Right lobe of liver (tissue), 6 donors: ENCODE data around the gene TRAPPC12. TPM values are rescaled to one million over a fixed set of nuclear protein-coding genes. Genes with fewer than 3 reads are reported as not detected.

Experiments used
- ATAC-seq, 4 donors: fragments of 200-7000 bp; cut with Tn5 transposase; one replicate each; pipeline ENCODE4 v1.9.1; 2020; ENCODE audit warnings: mild to moderate bottlenecking in 4 of 4, moderate library complexity in 4 of 4
- DNase-seq, 3 donors: peaks; one replicate each; pipeline ENCODE4 v3.0.0-alpha.2; 2020
- H3K27ac ChIP-seq, 3 donors: fragments of 200-600 bp; one replicate each; pipeline ENCODE4 v1.8.0; 2022
- H3K27me3 ChIP-seq, 2 donors: fragments of 200-600 bp; one replicate each; pipeline ENCODE4 v1.8.0; 2022
- H3K36me3 ChIP-seq, 4 donors: fragments of 200-600 bp; sonication (generic) in 1 of 4; one replicate each; pipeline versions ENCODE4 v1.5.1 to v1.8.0; 2017 to 2022; ENCODE audit warnings: control low read depth in 1 of 4
- H3K4me1 ChIP-seq, 4 donors: fragments of 200-600 bp; sonication (generic) in 1 of 4; one replicate each; pipeline versions ENCODE4 v1.5.1 to v1.8.0; 2017 to 2022; ENCODE audit warnings: control low read depth in 1 of 4
- H3K4me3 ChIP-seq, 3 donors: fragments of 200-600 bp; one replicate each; pipeline ENCODE4 v1.8.0; 2022
- H3K9me3 ChIP-seq, 4 donors: fragments of 200-600 bp; sonication (generic) in 1 of 4; one replicate each; pipeline versions ENCODE4 v1.5.1 to v1.8.0; 2017 to 2022; ENCODE audit warnings: control low read depth in 1 of 4
- POLR2A ChIP-seq: fragments of 450-650 bp; IDR thresholded peaks from one replicate; pipeline ENCODE4 v1.6.1; 2017; ENCODE audit warnings: antibody characterized with exemption, mild to moderate bottlenecking
- WGBS: methylation state at CpG from one replicate; pipeline ENCODE4 v1.1.6; 2018; ENCODE audit warnings: low coverage, low lambda C conversion rate; ENCODE audit not compliant: insufficient coverage; ENCODE audit errors: missing lambda C conversion rate; 5-methylcytosine and 5-hydroxymethylcytosine counted together
- intact Hi-C, 2 donors: fragments of 100-400 bp; cut with DNase I; formaldehyde crosslinking; loops; one replicate each; pipeline versions ENCODE4 v1.11.2 to v1.14.1; 2022
- total RNA-seq, 6 experiments: library from RNA; depleted of rRNA in 2 of 6; stranded (reverse); fragments of >200 nt in 2 of 6; fragmentation: NEBNext Ultra II Directional in 3 of 6; extraction: Animal tissue kit (Norgen Biotek cat#: 25700) in 3 of 6; gene quantifications; one replicate each; pipeline versions ENCODE4 v1.1.0 to v1.2.4, GENCODE V29; 2016 to 2023
- TF ChIP-seq, protein P1 (sequence below), 4 donors: fragments of 200-600 bp in 3 of 4; fragments of 450-650 bp in 1 of 4; IDR thresholded peaks; one replicate each; pipeline versions ENCODE4 v1.5.1 to v1.8.0; 2016 to 2022; ENCODE audit warnings: antibody characterized with exemption in 4 of 4, mild to moderate bottlenecking in 2 of 4
- donor health status: DM: no; HTN: yes; CAD: no.
- donor health status: DM: no; HTN: no; CAD: no.
- donor health status: DM: no; HTN: no; CAD: no.
- donor health status: DM: no; HTN: yes; CAD: no.
- donor health status: DM: no; HTN: yes; CAD: no.

TRAPPC12 gene
- total RNA-seq, 6 experiments from 2014 or later = 39.2 to 92.4 (median 47.8) TPM

DNA sequence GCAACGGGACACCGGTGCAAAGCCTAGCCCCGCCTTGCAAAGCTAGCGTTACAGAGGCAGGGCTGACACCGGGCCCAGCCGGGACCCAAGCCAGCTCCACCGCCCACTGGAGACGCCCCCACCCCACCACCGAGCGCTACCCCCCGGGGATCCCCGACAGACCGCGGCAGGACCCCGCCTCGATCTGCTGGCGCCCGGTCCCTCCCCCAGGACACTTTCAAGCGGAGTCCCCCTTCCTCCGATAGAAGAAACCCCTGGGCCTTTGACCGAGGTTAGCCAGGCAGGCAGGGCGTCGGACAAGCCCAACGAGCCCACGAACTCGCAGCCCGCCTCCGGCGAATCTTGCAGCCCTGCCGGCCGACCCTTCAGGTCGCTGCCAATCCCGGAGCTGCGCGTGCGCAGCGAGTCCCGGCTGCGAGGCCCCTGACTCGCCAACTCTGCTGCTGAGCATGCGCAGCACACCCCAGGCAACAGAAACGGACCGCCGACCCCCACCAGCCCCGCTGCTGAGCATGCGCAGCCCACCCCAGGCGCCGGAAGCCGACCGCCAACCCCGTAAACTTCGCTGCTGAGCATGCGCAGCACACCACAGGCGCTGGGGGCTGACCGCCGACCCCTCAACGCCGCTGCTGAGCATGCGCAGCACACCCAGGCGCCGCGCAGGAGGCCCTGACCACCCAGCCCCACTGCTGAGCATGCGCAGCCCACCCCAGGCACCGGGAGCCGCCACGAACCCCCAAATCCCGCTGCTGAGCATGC lies 139.2 kb downstream of the TRAPPC12 start:
- H3K36me3 ChIP-seq = peaks cover 0 to 7% (median 1%) of the 10 kb centered on the region in 4 donors
- ATAC-seq = peak; percentile 73 to 81 (median 76)
- no peaks in the 10 kb centered on the region for H3K27me3 ChIP-seq
- DNase-seq = peak; percentile 97 to 98 (median 98)
- peaks cover 0 to 42% (median 11%) of the 10 kb centered on the region in 4 donors for H3K4me1 ChIP-seq
- 0% methylated on average over 3 of the region's 67 CpGs for WGBS
- no peaks in the 10 kb centered on the region for H3K9me3 ChIP-seq
- peak overlapping the region; percentile 88 to 99 (median 95) for H3K4me3 ChIP-seq
- H3K27ac ChIP-seq = peak overlapping the region; percentile 97 to 100 (median 97)
- no peak for TF ChIP-seq POLR2A
- TF ChIP-seq, protein P1, sequence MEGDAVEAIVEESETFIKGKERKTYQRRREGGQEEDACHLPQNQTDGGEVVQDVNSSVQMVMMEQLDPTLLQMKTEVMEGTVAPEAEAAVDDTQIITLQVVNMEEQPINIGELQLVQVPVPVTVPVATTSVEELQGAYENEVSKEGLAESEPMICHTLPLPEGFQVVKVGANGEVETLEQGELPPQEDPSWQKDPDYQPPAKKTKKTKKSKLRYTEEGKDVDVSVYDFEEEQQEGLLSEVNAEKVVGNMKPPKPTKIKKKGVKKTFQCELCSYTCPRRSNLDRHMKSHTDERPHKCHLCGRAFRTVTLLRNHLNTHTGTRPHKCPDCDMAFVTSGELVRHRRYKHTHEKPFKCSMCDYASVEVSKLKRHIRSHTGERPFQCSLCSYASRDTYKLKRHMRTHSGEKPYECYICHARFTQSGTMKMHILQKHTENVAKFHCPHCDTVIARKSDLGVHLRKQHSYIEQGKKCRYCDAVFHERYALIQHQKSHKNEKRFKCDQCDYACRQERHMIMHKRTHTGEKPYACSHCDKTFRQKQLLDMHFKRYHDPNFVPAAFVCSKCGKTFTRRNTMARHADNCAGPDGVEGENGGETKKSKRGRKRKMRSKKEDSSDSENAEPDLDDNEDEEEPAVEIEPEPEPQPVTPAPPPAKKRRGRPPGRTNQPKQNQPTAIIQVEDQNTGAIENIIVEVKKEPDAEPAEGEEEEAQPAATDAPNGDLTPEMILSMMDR (IDR thresholded peaks at IDR 0.05) = no peak
- intact Hi-C loops = no loop called here

DNA sequence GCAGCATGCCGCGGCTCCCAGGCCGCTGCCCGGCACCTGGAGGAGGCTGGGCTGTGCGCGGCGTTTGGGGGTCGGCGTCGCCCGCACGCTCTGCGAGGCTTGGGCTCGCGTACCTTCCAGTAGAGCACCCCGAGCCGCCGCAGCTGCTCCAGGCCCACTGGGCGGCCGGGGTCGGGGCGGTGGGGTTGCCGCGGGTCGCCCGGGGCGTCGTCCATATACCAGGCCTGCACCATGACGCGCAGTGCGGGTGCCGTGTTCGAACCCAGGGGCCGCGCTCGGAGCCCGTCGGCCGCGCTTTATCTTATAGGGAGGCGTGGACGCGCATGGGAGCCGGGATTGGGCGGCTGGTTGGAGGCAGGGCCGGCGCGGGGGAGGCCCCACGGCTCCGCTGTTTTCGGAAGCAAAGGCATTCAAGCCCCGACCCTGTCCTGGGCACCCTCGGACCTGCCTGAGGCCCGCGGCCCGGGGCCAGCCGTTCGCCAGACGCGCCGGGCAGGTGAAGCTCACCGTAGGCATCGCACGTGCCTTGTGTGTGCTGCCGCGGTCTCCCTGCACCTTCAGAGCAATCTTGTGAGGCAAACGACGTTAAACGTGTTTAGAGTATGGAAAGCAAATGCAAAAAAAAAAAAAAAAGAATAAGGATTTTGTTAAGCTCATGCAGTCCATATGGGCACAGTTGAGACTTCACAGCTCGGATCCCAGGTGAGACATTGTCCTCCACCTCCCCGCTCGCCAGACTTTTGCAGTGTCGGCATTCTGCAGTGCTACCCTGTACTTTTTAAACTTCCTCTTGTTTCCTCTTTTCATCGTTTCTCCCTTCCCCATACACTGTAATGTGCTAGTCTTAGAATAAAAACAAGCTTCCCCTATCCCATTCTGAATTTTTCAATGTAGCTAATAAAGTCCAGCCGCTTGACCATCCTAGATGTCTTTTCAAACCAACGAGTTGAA lies 140.0 kb downstream of the TRAPPC12 start, which contains the start of gene ADI1:
TSS of gene ADI1 (minus strand) at position 277 of the 951 bp plus-strand sequence. CDS start at position 233, 44 bp downstream.
- intact Hi-C loops = no loop called here
- H3K4me1 ChIP-seq = peaks cover 0 to 42% (median 12%) of the 10 kb centered on the region in 4 donors
- peaks cover 0 to 5% (median 0%) of the 10 kb centered on the region in 4 donors for H3K36me3 ChIP-seq
- DNase-seq (peak; percentile 92 to 96 (median 96)), ATAC-seq (peak; percentile 72 to 88 (median 80))
- no peaks in the 10 kb centered on the region for H3K9me3 ChIP-seq
- peak within 1 kb of the TSS; percentile 97 to 100 (median 97) for H3K27ac ChIP-seq
- WGBS = under 1% methylated on average over 33 of the region's 76 CpGs
- TF ChIP-seq POLR2A = peak; percentile 96
- TF ChIP-seq, protein P1 (IDR thresholded peaks at IDR 0.05) = no peak
- H3K4me3 ChIP-seq = peak within 1 kb of the TSS; percentile 88 to 99 (median 95)
- no peaks in the 10 kb centered on the region for H3K27me3 ChIP-seq

DNA sequence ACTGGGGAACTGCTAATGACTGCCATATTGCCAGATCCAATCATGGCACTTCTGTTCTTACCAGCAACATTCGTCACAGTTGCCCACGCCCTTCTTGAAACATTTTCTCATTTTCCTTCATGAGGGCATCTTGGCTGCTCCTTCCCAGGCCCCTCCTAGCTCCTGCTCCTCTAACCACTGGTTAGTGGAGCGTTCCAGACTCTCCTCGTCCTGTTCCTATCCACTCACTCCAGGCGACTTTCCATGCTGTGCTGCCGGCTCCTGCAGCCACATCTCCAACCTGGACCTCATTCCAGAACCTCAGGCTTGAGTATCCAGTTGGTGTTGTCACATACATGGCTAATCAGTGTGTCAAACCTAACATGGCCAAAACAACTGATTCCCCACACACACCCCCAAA lies 141.1 kb downstream of the TRAPPC12 start:
- WGBS = 91% methylated on average over 5 of the region's 6 CpGs
- H3K36me3 ChIP-seq = peaks cover 0 to 5% (median 0%) of the 10 kb centered on the region in 4 donors
- no peak for TF ChIP-seq POLR2A
- TF ChIP-seq, protein P1 (IDR thresholded peaks at IDR 0.05) = no peak
- no peak for ATAC-seq
- H3K9me3 ChIP-seq = no peaks in the 10 kb centered on the region
- H3K4me1 ChIP-seq = peaks cover 0 to 51% (median 16%) of the 10 kb centered on the region in 4 donors
- no peak overlapping the region for H3K27ac ChIP-seq
- intact Hi-C loops = no loop called here
- H3K4me3 ChIP-seq = peak overlapping the region in 1 of 3 donors; percentile 99
- peak in 1 of 3 donors; percentile 24 for DNase-seq
- no peaks in the 10 kb centered on the region for H3K27me3 ChIP-seq

DNA sequence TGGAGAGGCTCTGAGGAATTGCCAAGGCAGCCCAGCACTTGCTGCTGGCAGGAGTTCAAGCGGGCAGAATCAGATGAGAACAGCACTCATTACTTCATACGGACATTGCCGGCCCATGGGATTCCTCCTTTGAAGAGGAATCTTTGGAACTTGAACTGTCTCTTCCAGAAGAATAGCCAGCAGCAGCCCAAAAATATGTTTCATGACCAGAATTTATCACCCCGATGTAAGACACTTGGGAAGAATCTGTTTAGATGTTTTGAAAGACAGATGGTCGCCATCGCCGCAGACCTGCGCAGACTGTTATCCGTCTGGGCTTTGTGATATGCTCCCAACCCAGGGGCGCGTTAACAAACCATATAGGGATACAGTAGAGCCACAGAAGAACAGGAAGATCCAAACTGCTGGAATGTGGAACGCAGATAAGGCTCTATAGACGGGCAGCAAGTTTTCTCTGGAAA lies 143.5 kb downstream of the TRAPPC12 start:
- no peak overlapping the region for H3K4me3 ChIP-seq
- no peaks in the 10 kb centered on the region for H3K27me3 ChIP-seq
- intact Hi-C loops = no loop called here
- TF ChIP-seq, protein P1 (IDR thresholded peaks at IDR 0.05) = no peak
- TF ChIP-seq POLR2A = no peak
- H3K36me3 ChIP-seq = no peaks in the 10 kb centered on the region
- DNase-seq (no peak), ATAC-seq (no peak)
- H3K4me1 ChIP-seq = peaks cover 0 to 52% (median 16%) of the 10 kb centered on the region in 4 donors
- peak overlapping the region; percentile 45 to 67 (median 48) for H3K27ac ChIP-seq
- WGBS = 54% methylated on average over 13 of the region's 13 CpGs
- no peaks in the 10 kb centered on the region for H3K9me3 ChIP-seq
